ENCODE results near the gene PARD3.
A peak's percentile ranks its signal among the peaks of the same experiment; 100 is the strongest.

The PARD3 gene

DNA sequence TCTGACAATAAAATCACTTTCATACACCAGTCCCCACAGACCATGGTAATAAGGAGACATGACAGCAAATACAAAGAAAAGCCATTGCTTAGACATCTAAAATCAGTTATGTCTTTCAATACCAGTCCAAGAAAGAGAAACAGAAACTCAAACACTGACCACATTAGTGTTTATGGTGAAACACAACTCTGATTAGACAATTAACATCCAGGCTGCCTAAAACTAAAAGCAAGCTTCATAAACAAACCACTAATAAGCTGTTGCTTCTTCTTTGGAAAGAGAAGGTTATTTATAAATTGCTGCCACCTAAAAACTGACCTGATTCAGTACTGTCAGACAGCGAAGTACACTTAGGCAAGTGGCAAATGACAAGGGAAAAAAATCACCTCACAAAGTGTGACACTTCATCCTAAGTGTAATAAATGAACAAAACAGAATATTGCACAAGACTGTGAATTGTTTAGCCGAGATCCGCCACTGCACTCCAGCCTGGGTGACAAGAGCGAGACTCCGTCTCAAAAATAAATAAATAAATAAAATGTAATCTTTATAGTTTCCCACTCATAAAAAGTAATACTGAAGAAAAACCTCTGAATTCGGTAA, 277.4 kb downstream of the PARD3 start:
- no peak for DNase-seq (ENCODE audit: low spot score)

DNA sequence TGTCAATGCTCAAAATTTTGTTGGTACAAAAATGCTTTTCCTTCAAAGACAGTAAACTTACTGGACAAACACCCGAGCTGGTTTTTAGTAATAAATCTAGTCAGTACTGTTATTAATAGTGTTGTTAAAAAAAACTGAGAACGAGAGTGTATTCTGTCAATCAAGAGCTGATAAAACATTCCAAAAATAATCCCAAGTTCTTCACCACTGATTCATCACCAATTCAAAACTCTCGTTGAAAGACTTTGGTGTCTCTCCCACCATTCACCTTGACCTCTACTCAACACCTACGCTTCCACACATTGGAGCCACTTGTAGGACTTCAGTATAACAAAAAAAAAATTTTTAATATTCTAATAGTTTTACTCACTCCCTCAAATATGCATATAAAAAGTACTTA, 279.2 kb downstream of the PARD3 start:
- no peak for DNase-seq (ENCODE audit: low spot score)

DNA sequence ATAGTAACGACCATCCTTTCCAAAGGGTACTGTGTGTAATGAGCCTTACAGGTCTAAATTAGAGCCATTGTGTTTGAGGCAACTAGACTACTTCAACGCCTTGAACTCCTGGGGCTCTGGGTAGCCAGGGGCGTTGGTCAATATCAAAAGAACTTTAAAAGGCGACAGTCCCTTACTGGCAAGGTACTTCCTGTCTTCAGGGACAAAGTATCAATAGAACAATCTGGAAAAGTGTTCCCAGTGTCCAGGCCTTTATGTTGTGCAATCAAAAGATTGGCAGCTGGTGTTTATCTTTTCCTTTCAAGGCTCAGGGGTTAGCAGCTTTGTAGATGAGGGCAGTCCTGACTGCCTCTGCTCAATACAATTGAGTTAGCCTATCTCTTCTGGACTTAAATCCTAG, 284.3 kb downstream of the PARD3 start:
- DNase-seq (ENCODE audit: low spot score): no peak

DNA sequence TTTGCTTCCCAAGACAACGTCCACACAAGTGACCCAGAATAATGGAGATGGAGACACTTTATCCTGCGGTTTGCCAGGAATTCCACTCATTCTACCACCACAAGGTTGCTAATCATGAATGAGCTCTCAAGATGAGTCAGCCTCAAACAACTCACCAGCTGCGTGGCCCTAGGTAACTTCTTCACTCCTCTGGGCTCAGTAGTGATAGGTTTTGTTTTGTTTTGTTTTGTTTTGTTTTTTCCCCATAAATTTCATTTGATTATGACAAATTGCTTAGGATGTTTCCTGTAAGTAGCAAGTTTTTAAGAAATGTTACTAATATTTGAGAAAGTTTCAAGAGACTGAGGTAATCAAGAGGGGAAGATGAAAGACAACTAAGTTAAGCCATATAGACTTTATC, 286.8 kb downstream of the PARD3 start:
- DNase-seq (ENCODE audit: low spot score): peak; percentile 81

DNA sequence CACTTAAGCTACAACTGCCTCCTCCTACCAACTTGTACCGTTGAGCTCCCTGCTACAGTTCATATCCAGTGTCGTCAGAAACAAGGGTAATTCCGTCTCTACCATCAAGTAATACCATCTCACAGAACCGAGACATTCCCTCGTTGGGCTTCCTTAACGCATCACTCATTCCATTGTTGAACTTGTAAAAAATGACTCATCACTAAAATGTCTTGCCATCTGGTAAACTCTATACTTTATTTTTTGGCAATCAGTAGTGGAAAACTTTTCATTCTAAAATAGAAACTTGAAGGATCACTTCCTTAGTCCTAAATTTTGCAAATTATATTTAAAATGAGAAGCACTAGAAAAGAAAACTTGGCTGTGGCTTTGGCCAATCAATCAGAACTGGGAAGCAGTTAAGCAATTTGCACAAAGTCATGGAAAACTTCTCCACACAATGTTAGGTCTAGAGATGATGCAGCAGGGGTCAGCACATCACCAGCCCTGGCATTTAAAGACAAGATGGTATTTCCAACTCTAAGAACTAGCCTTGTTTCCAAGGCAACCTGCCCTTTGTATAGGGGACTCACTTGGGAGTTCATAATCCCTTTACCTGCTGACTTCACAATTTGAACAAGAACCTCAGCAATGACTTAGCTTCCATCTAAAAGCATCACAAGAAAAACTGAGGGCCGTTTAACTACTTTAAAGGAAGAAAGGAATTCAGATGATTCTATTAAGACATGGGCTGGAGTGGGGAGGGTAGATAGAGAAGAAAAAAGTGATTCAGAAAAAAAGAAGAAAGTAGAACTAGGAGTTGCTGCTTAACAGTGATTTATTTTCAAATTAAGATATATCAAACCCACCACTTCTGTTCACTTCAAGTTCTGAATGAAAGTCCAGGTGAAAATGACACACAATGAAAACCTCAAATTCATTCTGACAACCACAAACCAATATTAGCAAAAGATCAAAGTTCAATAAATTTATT, 288.1 kb downstream of the PARD3 start:
- peak; percentile 74 for DNase-seq (ENCODE audit: low spot score)

DNA sequence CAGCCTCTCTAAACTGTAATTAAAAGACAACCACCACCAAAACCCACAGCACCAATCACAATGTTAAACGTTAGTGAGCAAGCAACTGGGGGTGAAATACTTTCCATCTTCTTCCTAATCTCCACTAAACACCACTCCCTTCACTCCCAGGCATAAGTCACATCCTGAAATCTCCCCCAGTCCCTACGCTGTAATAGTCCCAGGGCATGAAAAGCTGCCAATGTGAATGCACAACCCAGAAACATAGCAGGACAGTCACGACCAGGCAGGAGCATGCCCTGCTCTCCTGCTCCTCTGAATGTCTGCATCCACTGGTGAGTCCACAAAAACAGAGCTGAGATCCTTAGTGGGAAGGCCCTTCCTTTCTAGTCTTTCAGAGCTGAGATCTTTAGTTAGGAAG, 288.9 kb downstream of the PARD3 start:
- peak; percentile 53 for DNase-seq (ENCODE audit: low spot score)

DNA sequence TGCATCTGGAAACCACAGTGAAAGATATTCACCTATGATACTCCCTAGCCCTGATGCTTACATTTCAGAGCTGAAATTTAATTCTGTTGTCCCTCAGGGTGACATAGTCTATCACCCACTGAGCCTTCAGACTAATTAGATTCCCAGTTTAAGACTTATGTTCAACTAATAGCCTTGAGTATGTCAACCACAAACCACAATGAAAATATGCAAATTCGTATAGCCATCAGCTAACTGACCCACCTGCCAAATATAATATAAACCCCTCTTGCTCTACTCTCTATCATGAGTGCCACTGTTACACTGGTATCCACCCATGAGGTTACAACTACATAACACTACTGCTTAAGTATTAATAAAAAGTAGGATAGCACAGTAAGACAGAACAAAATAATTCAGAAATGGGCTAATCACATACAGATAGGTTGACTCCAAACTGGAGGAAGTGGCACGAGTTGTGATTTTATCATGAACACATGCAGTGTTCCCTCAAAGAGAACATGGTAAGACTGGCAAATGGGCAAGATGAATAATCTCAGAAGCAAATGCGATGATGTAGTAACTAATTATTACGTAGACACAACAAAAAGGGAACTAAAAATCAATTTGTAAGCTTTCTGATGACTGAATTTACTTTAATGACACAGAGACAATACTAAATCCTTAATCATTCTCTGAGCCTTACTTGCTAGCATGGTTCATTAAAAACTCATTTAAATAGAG, 290.6 kb downstream of the PARD3 start:
- no peak for DNase-seq (ENCODE audit: low spot score)

DNA sequence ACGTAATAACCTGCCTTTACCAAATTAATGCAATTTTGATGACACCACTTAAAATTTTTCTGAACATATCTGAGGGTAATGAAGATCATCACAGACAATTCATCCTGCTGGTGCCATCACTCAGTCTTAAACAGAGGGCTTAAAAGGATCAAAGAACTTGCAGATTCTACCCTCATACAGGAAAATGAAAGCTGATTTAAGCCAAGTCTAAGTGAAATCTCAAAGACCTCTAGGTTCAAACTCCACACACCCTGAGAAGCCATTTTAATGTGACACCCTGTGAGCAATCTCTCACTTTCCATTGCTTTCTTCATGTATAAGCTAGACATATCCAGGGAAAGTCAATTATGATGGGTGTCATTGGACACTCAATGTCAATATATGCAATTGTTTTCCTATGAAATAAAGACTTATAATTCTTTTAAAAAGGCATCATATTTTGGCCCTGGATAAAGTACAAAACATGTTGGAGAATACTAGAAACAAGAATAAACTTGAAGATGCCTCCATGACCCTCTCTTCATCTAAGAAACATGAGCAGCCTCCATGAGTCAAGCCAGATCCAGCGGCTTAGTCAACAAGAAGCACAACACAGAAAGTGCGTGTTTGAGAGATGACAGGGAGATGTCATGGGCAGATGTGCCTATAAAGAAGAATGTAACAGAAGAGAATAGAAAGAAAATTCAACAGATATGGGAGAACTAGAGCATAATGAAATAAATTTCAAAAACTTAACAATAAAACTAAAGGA, 291.9 kb downstream of the PARD3 start:
- DNase-seq (ENCODE audit: low spot score): no peak

DNA sequence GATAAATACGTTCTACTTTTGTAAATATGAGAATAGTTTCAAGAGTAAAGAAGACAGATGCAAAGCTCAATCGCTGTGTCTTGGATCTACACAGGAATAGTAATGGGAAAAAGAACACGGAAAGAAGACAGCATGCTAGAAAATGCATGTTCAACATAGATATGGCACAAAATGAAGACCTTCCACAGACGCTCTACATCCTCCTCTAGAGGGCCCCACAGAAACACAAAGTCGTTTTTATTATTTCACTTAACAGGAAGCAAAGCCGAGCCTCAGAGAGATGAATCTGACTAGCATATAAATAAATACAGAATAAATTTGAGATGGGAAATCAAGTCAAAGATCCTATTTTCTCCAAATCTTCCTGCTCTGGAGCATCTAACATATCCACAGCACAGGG, 292.6 kb downstream of the PARD3 start:
- no peak for DNase-seq (ENCODE audit: low spot score)

DNA sequence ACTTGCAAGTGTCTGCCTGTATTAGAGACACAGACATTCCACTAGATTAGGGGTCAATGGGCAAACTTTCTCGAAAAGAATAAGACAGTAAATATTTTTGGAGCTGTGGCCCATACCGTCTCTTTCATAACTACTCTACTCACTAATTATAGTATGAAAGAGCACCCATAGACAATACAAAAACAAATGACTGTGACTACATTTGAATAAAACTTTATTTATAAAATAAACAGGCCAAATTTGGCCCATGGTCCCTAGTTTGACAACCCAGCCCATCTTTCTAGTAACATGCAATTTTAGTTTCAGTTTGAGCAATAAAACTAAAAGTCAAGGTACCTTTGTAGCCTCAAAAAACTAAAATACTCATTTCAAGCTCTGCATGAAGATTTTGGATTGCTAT, 294.6 kb downstream of the PARD3 start:
- no peak for DNase-seq (ENCODE audit: low spot score)

DNA sequence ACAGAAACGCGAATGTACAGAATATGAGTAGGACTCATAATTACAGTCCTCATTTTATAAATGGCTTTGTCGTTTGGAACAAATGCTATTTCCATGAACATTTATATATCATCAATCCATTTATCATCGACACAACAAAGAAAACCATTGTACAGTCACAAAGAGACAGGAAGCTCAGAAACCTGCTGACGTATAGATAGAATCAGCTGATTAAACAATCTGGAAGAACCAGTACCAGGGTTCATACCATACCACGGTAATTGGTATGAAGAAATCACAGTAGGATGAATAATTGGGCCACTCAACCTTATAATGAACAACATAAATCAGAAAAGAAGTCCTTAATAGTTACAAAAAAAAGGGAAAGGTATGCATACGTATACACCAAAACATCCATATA, 295.0 kb downstream of the PARD3 start:
- no peak for DNase-seq (ENCODE audit: low spot score)

DNA sequence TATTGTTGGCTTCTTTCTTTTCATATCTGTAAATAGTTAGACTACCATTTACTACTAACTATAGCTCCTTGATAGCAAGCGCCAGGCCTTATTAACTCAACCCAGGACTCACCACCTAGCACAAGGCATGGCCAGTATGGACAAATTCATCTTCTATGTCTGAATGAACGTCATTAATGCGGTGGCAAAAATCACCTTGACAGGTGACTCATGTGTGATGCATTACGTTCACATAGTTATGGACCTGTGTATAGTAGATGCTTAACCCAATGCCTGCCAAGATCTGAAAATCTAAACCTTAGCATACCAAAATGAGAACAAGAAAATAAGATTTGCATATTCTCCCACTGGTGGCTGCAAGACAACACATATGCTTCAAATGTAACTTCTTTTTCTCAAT, 300.8 kb downstream of the PARD3 start:
- DNase-seq (ENCODE audit: low spot score): no peak

DNA sequence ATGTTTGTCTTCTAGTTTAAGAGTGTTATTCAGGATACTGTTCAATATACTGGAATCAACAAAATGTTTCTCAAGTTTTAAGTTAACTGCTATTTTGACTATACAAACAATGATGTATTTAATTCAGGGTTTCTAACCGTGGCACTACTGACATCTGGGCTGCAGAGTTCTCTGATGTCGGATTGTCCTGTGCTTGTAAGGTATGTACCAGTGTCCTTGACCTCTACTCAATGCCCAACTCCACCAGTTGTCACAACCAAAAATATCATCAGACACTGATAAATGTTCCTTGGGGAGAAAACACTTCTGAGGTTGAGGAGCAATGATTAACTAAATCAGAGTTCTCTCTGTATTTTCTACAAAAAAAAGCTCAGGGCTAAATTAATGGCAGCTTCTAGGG, 301.5 kb downstream of the PARD3 start:
- DNase-seq (ENCODE audit: low spot score): no peak

DNA sequence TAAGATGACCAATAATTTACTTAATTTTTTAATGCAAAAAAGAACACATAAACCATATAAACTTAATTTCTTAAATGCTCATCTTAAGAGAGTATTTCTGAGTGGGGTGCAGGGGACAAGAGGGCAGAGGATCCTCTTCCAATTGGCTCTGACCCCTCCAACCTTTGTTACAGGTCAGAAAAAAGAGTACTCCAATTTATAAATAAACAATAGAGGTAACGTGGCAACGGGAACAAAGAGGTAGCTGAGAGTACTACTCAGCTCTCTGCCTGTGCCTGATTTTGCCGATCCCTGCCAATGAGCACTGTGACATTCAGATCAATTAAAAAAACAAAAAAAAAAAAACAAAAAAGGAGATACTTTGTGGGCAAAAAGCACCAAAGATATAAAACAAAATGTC, 307.9 kb downstream of the PARD3 start:
- DNase-seq (ENCODE audit: low spot score): no peak

DNA sequence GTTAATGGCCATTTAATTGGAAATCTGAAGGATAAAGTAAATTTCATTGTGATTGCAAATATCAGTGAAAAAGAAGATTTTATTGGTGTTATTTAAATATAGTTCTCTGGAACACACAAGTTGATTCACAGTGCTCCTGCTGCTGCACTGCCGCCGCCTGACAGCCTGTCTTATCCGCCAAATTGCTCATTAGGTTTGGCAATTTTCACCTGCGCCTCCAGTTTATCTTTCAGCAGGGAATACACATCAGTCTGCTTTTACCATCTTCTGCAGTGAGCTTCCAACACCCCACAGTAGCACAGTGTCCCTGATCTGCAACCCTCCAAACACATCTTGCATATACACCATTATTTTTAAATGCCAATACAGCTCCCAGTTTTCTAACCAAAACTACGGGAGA, 308.3 kb downstream of the PARD3 start:
- no peak for DNase-seq (ENCODE audit: low spot score)

DNA sequence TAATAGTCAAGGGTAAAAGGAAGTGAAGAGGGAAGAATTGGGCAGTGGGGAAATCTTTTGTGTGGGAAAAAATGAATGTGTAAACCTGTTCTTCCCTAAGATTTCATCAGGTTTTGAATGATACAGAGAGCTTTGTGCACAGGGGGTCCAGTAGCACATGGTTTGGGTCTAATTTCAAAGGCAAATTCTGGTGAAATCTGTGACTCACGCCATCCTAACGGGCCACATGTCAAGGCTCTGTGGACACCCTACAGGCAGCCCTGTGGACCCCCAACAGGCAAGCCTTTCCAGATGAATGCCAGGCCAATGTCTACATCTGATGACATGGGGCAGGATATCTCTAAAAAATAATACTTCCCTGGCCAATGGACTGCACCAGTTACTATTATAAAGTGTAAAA, 309.8 kb downstream of the PARD3 start:
- DNase-seq (ENCODE audit: low spot score): no peak

DNA sequence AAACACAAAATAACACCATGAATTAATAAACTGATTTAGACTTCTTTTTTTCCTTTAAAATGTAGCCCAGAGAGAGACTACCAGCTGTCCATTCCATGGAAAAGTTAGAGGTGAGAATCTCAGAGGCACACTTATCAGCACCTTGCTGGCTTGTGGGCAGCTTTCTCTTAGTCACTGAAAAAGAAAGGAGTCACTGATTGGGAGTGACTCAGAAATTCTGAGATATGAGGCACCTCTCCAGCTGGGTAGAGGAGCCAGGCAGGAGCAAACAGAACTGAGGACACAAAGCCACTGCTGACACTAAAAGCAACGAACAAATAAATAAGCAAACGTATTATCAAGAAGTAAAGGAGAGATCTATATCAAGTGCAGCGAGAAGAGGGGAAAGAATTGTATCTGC, 310.6 kb downstream of the PARD3 start:
- peak; percentile 22 for DNase-seq (ENCODE audit: low spot score)

DNA sequence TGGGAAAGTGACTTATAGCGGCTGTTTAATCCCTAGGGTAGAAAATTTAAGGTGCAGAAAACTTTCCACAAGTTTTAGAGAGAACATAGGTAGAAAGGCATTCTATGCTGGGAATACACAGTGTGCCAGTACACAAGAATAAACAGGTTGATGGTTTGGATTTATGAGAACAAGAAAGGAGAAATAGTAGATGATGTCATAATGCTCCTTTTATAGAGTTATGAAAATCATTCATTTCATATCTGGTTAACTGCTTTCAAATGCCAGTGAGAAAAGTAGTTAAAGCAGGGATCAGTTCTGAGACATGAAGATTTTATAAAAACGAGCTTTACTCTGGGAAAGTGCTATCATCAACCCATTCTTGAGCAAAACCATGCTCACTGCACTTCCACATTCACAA, 311.4 kb downstream of the PARD3 start:
- DNase-seq (ENCODE audit: low spot score): no peak

DNA sequence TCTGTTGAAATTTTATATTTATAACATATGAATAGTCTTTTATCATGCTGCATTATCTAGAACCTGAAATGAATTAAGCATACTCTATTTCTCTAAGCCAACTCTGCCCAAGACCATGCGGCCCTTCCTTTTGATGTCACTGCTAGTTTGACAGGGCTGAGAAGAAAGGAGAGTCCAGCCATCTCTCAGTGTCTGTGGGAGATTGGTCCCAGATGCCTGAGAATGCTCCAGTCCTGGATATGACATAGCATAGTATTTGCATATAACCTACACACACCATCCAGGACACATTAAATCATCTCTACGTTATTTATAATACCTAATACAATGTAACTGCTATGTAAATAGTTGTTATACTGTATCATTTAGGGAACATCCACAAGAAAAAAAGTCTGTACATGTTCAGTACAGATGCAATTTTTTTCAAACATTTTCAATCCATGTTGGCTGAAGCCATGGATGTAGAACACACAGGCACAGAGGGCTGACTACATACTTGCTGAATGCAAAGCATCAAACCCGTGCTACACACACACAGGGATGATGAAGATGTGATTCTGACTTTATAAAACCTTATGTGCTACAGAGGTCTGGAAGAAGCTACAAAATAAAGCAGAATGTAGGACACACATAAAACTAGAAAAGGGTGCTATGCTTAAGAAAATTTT, 315.4 kb downstream of the PARD3 start:
- DNase-seq (ENCODE audit: low spot score): no peak

DNA sequence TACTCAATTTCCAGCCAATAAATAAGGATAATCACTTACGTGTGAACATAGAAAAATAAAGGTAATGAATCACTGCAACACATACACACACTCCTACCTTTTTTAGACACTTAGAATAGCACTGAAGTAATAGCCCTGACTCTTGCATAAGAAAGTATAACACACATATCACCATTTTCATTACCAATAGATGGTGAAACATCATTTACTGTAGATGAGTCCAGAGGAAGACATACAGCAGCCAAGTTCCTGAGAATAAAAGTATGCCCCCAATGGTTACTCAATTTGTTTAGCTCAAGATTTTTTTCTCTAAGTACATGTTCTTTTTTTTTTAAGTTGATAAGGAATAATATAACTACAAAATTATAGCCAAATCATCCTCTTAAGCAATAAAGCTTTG, 316.3 kb downstream of the PARD3 start:
- no peak for DNase-seq (ENCODE audit: low spot score)

DNA sequence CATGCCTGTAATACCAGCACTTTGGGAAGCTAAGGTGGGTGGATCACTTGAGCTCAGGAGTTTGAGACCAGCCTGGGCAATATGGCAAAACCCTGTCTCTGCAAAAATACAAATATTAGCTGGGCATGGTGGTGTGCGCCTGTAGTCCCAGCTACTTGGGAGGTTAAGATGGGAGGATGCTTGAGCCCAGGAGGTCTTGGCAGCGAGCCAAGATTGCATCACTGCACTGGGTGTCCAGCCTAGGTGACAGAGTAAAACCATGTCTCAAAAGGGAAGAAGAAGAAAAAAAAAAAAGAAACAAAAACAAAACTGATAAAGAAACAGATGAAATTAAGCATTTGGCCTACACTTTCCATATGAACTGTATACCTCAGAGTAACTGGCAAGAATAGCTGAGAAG, 319.2 kb downstream of the PARD3 start:
- DNase-seq (ENCODE audit: low spot score): no peak

DNA sequence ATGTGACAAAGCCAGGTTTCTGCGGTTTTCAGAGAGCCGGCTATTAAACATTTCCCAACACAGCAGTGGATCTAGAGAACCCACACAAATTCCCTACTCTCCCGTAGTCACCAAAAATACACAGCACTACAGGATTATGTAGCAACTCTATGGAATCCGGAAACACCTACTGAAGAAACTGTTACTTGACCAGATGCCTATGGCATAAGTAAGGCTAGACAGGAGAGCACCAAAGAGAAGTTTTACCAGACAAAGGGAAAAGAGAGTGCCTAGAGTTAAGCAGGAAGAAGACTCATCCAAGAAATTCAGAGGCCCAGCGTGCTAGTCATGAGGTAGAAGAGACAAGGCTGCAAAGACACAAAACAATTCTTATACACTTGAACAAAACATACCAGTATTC, 321.1 kb downstream of the PARD3 start:
- DNase-seq (ENCODE audit: low spot score): no peak

Data from GM03348 (cell line).